H9 (cell line): ENCODE measurements around the gene HDAC2. TPM values are rescaled to one million over a fixed set of nuclear protein-coding genes. Genes with fewer than 3 reads are reported as not detected.

ENCODE experiments used
- DNase-seq: peaks from one replicate; pipeline ENCODE4 v3.0.0-alpha.2; 2017
- H2AFZ ChIP-seq: one replicate; pipeline ENCODE4 v1.6.1; 2013; ENCODE audit warnings: mild to moderate bottlenecking, low read length, control low read depth, moderate library complexity
- H2AK5ac ChIP-seq: 2 replicates; pipeline ENCODE4 v1.6.1; 2013; ENCODE audit warnings: low read length, control low read depth, mixed read lengths; ENCODE audit not compliant: insufficient read length
- H2BK120ac ChIP-seq: one replicate; pipeline ENCODE4 v1.6.1; 2013; ENCODE audit warnings: low read depth, mild to moderate bottlenecking, low read length, control low read depth, inconsistent platforms; ENCODE audit not compliant: poor library complexity, severe bottlenecking
- H2BK12ac ChIP-seq: 2 replicates; pipeline ENCODE4 v1.6.1; 2013; ENCODE audit warnings: low read length, control low read depth, mixed read lengths, low read depth; ENCODE audit not compliant: insufficient read length
- H2BK15ac ChIP-seq: 2 replicates; pipeline ENCODE4 v1.6.1; 2013; ENCODE audit warnings: low read depth, low read length, control low read depth
- H2BK20ac ChIP-seq: one replicate; pipeline ENCODE4 v1.6.1; 2013; ENCODE audit warnings: low read depth, mild to moderate bottlenecking, low read length, control low read depth, inconsistent platforms; ENCODE audit not compliant: poor library complexity, severe bottlenecking
- H2BK5ac ChIP-seq: 2 replicates; pipeline ENCODE4 v1.6.1; 2013; ENCODE audit warnings: low read length, control low read depth, mixed read lengths; ENCODE audit not compliant: insufficient read length
- H3K14ac ChIP-seq: 2 replicates; pipeline ENCODE4 v1.6.1; 2013; ENCODE audit warnings: low read length, control low read depth; ENCODE audit not compliant: insufficient read depth
- H3K18ac ChIP-seq: 2 replicates; pipeline ENCODE4 v1.6.1; 2013; ENCODE audit warnings: low read depth, mild to moderate bottlenecking, mixed read lengths, low read length, control low read depth; ENCODE audit not compliant: insufficient read length
- H3K23ac ChIP-seq: 2 replicates; pipeline ENCODE4 v1.6.1; 2013; ENCODE audit warnings: low read length, control low read depth, mixed read lengths, low read depth; ENCODE audit not compliant: insufficient read length
- H3K23me2 ChIP-seq: 2 replicates; pipeline ENCODE4 v1.6.1; 2013; ENCODE audit warnings: low read depth, mild to moderate bottlenecking, mixed read lengths, low read length, control low read depth; ENCODE audit not compliant: insufficient read length, poor library complexity, severe bottlenecking
- H3K27ac ChIP-seq: 2 replicates; pipeline ENCODE4 v1.5.1; 2013; ENCODE audit warnings: low read length, control low read depth, mixed read lengths, low read depth; ENCODE audit not compliant: insufficient read length
- H3K27me3 ChIP-seq: 2 replicates; pipeline ENCODE4 v1.6.1; 2013; ENCODE audit warnings: low read length, control low read depth, inconsistent platforms; ENCODE audit not compliant: insufficient read depth
- H3K4ac ChIP-seq: 2 replicates; pipeline ENCODE4 v1.6.1; 2013; ENCODE audit warnings: low read depth, mild to moderate bottlenecking, control low read depth, inconsistent platforms, low read length, moderate library complexity
- H3K4me1 ChIP-seq: 2 replicates; pipeline ENCODE4 v1.6.1; 2013; ENCODE audit warnings: low read length, control low read depth, inconsistent platforms; ENCODE audit not compliant: insufficient read depth
- H3K4me2 ChIP-seq: 2 replicates; pipeline ENCODE4 v1.6.1; 2013; ENCODE audit warnings: low read length, control low read depth, mixed read lengths; ENCODE audit not compliant: insufficient read length, insufficient read depth
- H3K56ac ChIP-seq: 2 replicates; pipeline ENCODE4 v1.6.1; 2013; ENCODE audit warnings: low read depth, mild to moderate bottlenecking, mixed read lengths, low read length, control low read depth; ENCODE audit not compliant: insufficient read length
- H3K79me1 ChIP-seq: 2 replicates; pipeline ENCODE4 v1.6.1; 2013; ENCODE audit warnings: low read depth, mild to moderate bottlenecking, moderate library complexity, low read length, control low read depth, inconsistent platforms; ENCODE audit not compliant: insufficient read depth, poor library complexity, severe bottlenecking
- H3K79me2 ChIP-seq: 2 replicates; pipeline ENCODE4 v1.6.1; 2013; ENCODE audit warnings: low read length, control low read depth, inconsistent platforms; ENCODE audit not compliant: insufficient read depth
- H3K9ac ChIP-seq: 2 replicates; pipeline ENCODE4 v1.6.1; 2013; ENCODE audit warnings: low read length, control low read depth, mixed read lengths; ENCODE audit not compliant: insufficient read length; ENCODE audit errors: extremely low read depth
- H3K9me3 ChIP-seq: one replicate; pipeline ENCODE4 v1.6.1; 2013; ENCODE audit warnings: low read depth, low read length, inconsistent platforms; ENCODE audit not compliant: control insufficient read depth
- H3T11ph ChIP-seq: one replicate; pipeline ENCODE4 v1.6.1; 2013; ENCODE audit warnings: mild to moderate bottlenecking, low read length, control low read depth, inconsistent platforms
- H4K20me1 ChIP-seq: one replicate; pipeline ENCODE4 v1.6.1; 2013; ENCODE audit not compliant: control insufficient read depth, insufficient read length, insufficient read depth
- H4K5ac ChIP-seq: 2 replicates; pipeline ENCODE4 v1.6.1; 2013; ENCODE audit warnings: low read depth, mild to moderate bottlenecking, mixed read lengths, low read length, control low read depth; ENCODE audit not compliant: insufficient read length
- H4K8ac ChIP-seq: replicated peaks from 2 replicates; pipeline ENCODE4 v1.6.1; 2013; ENCODE audit warnings: low read length, control low read depth, mixed read lengths, low read depth; ENCODE audit not compliant: insufficient read length
- H4K91ac ChIP-seq: 2 replicates; pipeline ENCODE4 v1.6.1; 2013; ENCODE audit warnings: low read depth, mild to moderate bottlenecking, moderate library complexity, mixed read lengths, low read length, control low read depth; ENCODE audit not compliant: insufficient read length
- H3K27ac Mint-ChIP-seq, 3 experiments: 2 replicates in 2 of 3; 3 replicates in 1 of 3; pipeline ENCODE4 v1.8.0; 2020 to 2021; ENCODE audit warnings: mixed read lengths in 3 of 3, mild to moderate bottlenecking in 1 of 3, moderate library complexity in 1 of 3
- H3K27me3 Mint-ChIP-seq: 2 replicates; pipeline ENCODE4 v1.8.0; 2021; ENCODE audit warnings: low read depth, mild to moderate bottlenecking, moderate library complexity, mixed read lengths
- H3K36me3 Mint-ChIP-seq, 3 experiments: 2 replicates in 2 of 3; 3 replicates in 1 of 3; pipeline ENCODE4 v1.8.0; 2020 to 2021; ENCODE audit warnings: low read depth in 3 of 3, mixed read lengths in 3 of 3; ENCODE audit not compliant: insufficient read depth in 1 of 3
- H3K4me1 Mint-ChIP-seq, 2 experiments: 2 replicates each; pipeline ENCODE4 v1.8.0; 2020; ENCODE audit warnings: mixed read lengths in 2 of 2
- H3K4me3 Mint-ChIP-seq, 2 experiments: 2 replicates in 1 of 2; 3 replicates in 1 of 2; pipeline ENCODE4 v1.8.0; 2020 to 2021; ENCODE audit warnings: mild to moderate bottlenecking in 2 of 2, mixed read lengths in 2 of 2, moderate library complexity in 1 of 2
- H3K9me3 Mint-ChIP-seq, 2 experiments: 2 replicates in 1 of 2; 3 replicates in 1 of 2; pipeline ENCODE4 v1.8.0; 2020; ENCODE audit warnings: mild to moderate bottlenecking in 2 of 2, mixed read lengths in 2 of 2, moderate library complexity in 1 of 2
- WGBS: extraction: QIAGEN DNeasy Blood & Tissue Kit; methylation state at CpG from one replicate; pipeline ENCODE4 v1.1.7; 2013; ENCODE audit warnings: missing lambda C conversion rate, low lambda C conversion rate, mixed read lengths; ENCODE audit not compliant: insufficient read length; ENCODE audit errors: extremely low coverage; 5-methylcytosine and 5-hydroxymethylcytosine counted together
- total RNA-seq: library from RNA; stranded (reverse); gene quantifications from 2 replicates; pipeline ENCODE4 v1.2.1, GENCODE V29; 2021
- TF ChIP-seq, protein P1 (sequence below): fragments of 200-600 bp; sonication (generic); conservative IDR thresholded peaks from 3 replicates; pipeline ENCODE4 v1.8.0; 2021; ENCODE audit warnings: antibody characterized with exemption, mild to moderate bottlenecking

HDAC2 gene
- total RNA-seq, 1 experiment from 2014 or later: 330 TPM

DNA sequence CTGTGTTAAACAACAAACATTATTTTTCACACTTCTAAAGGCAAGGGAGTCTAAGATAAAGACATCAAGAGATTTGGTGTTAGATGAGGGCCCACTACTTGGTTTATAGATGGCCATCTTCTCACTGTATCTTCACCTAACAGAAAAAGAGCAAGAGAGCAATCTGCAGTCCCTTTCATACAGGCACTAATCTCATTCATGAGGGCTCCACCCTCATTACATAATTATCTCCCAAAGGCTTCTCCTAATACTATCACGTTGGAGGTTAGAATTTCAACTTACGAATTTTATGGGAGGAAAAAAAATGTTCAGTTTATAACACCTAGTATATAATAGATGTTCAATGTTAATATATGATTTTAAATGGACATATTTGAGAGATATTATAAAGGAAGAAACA is 45.6 kb downstream of the HDAC2 start:
- Histone ChIP-seq H2BK5ac (no peak overlapping the region), H2AFZ (no peak overlapping the region), H3K79me2 (no peaks in the 10 kb centered on the region), H3K23me2 (no peaks in the 10 kb centered on the region), H2BK120ac (no peak overlapping the region), H3K18ac (no peak overlapping the region), H3K56ac (no peak overlapping the region), H2BK20ac (no peak overlapping the region), H3K27ac (no peak overlapping the region), H3K4ac (no peak overlapping the region), H2AK5ac (no peak overlapping the region), H3K23ac (no peak overlapping the region), H4K91ac (no peak overlapping the region), H3K4me2 (no peak overlapping the region), H3K9me3 (no peaks in the 10 kb centered on the region), H4K20me1 (no peaks in the 10 kb centered on the region), H2BK12ac (no peak overlapping the region), H3K79me1 (no peaks in the 10 kb centered on the region), H3T11ph (no peak overlapping the region), H2BK15ac (no peak overlapping the region), H3K27me3 (no peaks in the 10 kb centered on the region), H3K9ac (no peak overlapping the region), H4K8ac (no peak overlapping the region), H3K14ac (no peak overlapping the region), H4K5ac (no peak overlapping the region), H3K4me1 (no peaks in the 10 kb centered on the region; the same call in 1 of the 2 replicates)
- H3K4me1 Mint-ChIP-seq: 0 out of 4 replicates have a peak, but pooled peaks cover 0 to 3% of the 10 kb centered on the region in 2 experiments
- no peak overlapping the region for H3K27ac Mint-ChIP-seq
- peaks cover 4 to 12% (median 7%) of the 10 kb centered on the region in 3 experiments; a peak in 6 of 7 replicates for H3K36me3 Mint-ChIP-seq
- no peak for DNase-seq
- WGBS: no CpG with 5 or more reads among the region's 2 CpGs
- peaks cover 9 to 11% of the 10 kb centered on the region in 2 experiments for H3K9me3 Mint-ChIP-seq
- TF ChIP-seq, protein P1, sequence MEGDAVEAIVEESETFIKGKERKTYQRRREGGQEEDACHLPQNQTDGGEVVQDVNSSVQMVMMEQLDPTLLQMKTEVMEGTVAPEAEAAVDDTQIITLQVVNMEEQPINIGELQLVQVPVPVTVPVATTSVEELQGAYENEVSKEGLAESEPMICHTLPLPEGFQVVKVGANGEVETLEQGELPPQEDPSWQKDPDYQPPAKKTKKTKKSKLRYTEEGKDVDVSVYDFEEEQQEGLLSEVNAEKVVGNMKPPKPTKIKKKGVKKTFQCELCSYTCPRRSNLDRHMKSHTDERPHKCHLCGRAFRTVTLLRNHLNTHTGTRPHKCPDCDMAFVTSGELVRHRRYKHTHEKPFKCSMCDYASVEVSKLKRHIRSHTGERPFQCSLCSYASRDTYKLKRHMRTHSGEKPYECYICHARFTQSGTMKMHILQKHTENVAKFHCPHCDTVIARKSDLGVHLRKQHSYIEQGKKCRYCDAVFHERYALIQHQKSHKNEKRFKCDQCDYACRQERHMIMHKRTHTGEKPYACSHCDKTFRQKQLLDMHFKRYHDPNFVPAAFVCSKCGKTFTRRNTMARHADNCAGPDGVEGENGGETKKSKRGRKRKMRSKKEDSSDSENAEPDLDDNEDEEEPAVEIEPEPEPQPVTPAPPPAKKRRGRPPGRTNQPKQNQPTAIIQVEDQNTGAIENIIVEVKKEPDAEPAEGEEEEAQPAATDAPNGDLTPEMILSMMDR: no peak
- H3K27me3 Mint-ChIP-seq: no peaks in the 10 kb centered on the region
- no peak overlapping the region for H3K4me3 Mint-ChIP-seq
